HG03066 (cell line): ENCODE results near the gene SYTL5.

Experiments used
- ATAC-seq: cut with Tn5 transposase; IDR thresholded peaks from one replicate; pipeline ENCODE4 v1.9.1; 2021; ENCODE audit warnings: low read depth; ENCODE audit not compliant: unreplicated experiment

SYTL5 gene

DNA sequence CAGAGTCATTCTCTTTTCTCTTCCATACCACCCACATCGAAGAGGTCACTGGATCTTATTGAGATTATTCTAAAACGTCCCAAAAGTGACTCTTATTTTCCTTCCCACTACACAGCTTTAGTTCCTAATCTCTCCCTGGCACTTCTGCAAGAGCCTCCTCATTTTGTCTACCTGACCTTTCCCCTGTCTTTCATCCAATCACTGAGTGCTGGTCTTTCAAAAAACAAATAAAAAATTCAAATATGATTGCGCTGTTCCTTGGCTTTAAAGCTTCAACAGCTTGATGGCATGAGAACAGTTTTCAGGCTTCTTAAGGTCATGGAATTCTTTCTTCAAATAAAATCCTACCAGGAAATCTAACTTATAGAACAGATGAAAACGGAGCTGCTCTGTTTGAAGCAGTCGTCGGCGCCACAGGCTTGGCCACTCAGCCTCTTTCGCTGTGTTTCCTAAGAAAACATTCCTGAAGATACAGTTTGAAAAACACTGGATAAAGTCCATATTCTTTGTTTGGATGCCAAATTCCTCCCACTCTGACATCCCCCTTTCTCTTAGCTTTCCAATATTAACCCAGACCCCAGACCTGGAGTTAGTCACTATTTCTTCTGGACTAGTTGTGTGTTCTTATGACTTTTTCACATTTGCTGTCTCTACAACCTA lies 12.5 kb downstream of the SYTL5 start:
- no peak for ATAC-seq

DNA sequence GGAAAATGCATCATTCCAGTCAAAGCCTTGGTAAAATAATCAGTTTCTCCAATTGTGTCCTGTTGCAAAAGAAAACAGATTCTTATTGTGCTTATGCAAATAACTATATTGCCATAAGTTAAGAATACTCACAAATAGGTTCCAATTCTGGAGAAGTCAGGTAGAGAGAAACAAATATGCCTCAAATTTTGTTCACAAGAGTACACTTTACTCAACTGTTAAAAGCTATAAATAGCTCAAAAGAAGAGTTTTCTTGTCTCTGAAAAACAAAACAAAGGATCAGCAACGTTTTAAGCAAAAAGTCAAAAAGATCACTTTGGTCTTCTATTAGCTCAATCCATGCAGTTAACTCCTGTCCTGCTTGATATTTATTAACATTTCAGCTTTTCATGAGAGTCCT lies 21.9 kb downstream of the SYTL5 start:
- no peak for ATAC-seq

DNA sequence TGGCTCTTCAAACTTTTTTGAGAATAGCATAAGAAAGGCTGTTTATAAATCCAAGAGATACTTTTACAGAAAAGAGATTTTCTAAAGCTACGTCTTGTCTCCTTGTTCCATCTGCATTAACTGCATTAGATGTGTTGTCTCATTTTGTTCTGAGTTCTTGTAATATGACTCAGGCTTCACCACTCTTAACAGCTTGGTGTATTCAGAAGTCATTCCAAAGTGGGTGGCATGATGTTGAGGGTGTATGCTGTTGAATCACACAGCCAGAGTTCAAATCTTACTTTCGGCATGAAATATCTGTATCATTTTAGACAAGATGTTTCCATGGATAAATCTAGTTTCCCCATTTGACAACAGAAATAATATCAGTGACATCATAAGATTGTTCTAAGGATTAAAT lies 30.1 kb downstream of the SYTL5 start:
- ATAC-seq, result no peak

DNA sequence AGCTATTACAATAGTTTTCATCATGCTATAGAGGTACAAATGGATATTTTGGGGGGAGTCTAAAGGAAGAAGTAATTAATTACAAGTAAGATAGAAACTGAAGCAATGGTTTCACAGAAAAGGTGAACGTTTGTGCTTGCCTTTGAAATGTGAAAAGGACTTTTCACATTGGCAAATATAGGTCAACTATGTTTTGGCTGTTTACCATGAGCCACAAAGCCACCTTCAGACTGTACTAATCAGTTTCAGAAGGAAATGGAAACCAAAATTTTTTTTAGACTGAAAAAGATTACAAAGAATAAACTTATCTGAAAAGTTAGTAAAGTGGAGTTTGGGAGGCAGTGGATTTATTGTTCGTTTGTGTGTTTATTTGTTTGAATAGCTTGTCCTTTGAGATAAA lies 32.1 kb downstream of the SYTL5 start:
- ATAC-seq, result no peak

DNA sequence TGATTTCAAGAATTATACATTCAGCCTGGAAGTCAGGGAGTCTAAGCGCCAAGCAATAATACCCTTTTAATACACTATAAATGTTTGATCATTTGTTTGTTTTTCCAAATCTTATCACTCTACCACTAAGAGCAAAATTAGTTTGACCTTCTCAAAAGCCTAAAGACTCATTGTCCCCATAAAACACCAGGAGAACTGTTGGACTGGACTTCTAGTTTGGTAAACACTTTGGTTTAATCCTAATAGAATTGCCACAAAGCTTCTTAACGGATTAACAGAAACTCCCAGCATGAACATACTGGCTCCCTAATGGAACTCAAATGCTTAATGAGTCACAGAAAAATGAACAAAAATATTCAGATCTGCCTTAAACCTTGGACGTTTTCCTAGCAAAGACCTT lies 34.9 kb downstream of the SYTL5 start:
- no peak for ATAC-seq

DNA sequence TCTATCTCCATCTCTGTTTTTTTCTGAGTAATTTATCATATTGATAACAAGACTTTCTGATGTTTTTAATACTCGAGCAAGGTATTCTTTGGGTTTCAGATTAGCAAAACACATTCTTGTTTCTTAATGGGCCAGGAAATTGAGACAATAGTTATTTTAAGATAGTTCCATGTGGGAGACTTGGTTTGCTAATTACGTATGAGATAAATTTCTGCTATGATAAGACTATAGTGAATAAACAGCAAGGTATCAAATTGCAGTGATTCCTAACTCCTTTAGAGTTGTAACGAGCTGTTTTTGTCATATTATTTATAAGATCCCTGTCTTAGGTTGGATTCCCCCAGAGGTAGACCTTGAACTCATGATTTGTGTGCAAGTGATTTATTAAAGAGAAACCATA lies 38.3 kb downstream of the SYTL5 start:
- ATAC-seq, result no peak

DNA sequence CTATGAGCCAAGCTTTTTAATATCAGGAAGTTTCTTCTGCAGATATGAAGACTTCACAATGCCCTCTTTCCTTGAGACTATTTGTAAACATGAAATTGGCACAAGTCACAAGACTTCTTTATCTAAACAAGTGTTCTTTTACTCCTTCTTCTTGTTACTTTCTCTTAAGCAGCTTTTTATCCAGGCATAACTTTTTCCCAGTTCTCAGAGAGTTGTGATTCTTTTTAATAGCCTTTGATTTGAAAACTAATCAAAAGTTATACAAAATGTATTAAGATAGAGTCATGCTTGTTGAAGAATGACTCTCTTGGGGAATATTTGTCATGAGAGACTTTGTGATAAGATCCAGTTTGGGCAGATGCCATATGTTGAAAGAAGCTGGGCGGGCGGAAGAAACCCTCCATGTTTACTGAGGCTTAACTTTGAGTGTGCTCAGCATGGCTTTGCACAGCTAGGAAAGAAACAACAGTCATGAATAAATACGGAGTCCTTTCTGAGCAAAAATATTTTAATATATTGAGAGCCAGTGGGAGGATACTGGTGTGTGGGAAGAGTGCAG lies 39.3 kb downstream of the SYTL5 start:
- no peak for ATAC-seq

DNA sequence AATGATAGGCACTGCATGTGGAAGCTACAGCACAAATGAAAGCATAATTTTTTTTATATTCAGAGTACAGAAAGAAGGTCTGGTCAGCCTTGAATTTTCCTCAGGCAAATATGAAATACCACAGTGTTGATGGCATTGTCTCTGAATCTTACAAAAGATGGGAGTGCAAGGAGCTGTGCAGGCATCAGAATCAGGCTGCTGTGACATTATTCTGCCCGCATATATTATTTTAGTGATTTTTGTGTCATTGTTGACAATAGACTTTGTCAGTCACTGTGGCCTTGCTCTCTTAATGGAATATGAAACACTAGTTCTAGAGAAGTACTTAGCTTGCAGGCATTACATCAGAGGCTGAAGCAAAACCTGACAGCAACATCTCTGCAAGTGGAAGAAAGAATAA lies 42.5 kb downstream of the SYTL5 start:
- ATAC-seq, result no peak

GRCh38 chrX:38050806-38051205 lies 44.5 kb downstream of the SYTL5 start:
- ATAC-seq, result no peak

- no peak for ATAC-seq
Measured at GRCh38 chrX:38052096-38052495, 45.7 kb downstream of the SYTL5 start.

DNA sequence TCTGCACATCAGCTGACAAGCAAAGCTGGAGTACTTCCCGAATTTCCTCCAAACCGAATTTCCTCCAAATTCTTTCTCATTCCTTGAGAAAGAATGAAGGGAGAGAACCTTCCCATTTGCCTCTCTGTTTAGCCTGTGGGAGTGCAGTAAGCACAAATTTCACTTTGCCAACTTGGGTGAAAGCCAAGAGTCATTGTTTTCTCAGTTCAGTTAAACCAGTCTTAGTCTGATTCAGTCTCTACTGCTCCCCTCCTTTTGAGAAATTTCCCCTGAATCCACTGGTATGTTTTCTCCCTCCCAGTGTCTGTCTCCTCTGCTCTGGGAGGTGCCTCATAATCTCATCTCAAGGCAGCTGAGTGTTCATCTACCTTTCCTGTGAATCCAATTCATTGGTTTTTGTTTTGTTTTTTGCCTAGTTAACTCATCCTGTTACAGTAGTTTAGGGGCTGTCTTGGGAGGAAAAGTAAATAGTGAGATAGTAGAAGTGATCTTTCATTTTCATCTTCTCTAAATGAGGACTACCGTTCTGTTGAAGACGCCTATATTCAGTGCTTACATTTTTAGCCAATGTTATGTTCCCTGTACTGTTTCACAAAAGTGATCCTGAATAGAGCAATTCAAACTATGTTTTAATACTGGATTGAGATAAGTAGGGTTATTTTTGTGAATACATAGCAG lies 49.0 kb downstream of the SYTL5 start:
- no peak for ATAC-seq

DNA sequence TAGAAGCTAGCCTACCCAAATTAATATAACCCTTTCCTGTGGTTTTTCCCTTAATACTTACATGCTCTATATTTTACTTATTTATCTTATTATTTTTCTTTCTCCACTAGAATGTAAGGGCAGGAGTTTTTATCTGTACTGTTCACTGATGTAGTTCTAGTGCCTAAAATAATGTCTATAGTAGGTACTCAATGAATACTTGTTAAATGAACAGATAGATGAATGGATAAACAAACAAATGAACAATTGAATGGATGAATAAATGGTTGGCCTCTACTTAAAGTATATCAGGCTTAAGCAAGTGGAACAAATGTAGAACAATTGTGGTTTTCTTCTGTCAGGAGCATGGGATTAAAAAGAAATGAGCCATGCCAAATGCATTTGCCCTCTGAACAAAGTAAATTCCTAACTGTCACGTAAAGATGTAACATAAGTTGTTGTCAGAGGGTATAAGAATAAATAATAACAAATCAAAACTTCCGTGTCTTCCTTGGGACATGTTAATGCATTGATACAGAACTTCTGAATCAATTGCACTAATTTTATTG lies 54.1 kb downstream of the SYTL5 start:
- no peak for ATAC-seq

- ATAC-seq, result no peak
Measured at GRCh38 chrX:38061335-38061734, 55.0 kb downstream of the SYTL5 start.

DNA sequence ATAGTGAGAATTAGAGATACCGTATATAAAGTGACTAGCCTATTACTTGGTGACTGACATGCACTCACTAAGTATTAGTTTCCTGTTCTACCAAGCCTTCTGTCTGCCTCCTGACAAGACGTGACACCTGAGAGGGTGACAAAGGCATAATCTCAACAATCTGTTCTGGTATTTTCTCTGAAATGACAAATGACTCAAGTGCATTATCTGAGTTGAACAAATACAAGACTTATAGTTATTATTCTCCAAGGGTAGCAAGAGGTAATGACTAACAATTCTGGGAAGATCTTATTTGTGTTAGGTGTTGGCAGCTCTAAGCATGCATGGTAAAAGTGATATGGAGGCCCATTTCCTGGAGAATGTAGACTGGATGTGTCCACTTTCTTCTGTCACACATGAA lies 60.6 kb downstream of the SYTL5 start:
- ATAC-seq, result no peak

GRCh38 chrX:38069273-38069672 lies 62.9 kb downstream of the SYTL5 start:
- ATAC-seq, result no peak

DNA sequence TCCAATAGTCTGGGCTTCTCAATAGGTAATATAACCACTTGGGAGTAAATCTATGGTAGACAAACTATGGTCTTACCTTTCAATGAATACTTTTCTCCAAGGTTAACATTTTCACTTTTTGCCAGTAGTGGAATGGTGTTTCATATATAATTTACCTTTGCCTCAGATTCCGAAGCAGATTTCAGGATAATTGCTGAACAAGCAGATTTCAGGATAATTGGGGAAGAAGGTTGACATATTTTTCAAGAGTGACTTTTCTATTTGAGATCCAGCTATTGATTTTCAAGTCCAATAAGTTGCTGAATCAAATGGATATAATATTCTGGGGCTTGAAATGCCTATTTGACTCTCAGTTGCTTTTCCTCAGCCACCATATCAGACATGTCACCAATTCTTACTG lies 63.6 kb downstream of the SYTL5 start:
- no peak for ATAC-seq

DNA sequence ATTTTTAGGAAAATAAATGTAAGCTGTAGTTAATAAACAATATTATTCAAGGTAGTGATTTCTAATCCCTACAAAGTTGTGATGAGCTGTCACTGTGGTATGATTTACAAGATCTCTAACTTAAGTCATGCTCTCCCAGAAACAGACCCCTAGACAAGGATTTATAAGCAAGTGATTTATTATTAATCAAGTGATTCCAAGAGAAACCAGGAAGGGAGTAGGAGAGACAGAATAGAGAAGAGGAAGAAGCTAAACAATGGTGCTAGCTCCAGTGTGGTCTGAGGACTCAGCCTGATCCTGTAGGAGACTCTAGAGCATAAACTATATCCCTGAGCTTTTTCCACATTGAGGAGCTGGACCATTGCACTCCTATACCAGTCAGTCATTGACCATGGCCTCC lies 73.1 kb downstream of the SYTL5 start:
- no peak for ATAC-seq

- ATAC-seq, result no peak
Measured at GRCh38 chrX:38080808-38081207, 74.5 kb downstream of the SYTL5 start.

DNA sequence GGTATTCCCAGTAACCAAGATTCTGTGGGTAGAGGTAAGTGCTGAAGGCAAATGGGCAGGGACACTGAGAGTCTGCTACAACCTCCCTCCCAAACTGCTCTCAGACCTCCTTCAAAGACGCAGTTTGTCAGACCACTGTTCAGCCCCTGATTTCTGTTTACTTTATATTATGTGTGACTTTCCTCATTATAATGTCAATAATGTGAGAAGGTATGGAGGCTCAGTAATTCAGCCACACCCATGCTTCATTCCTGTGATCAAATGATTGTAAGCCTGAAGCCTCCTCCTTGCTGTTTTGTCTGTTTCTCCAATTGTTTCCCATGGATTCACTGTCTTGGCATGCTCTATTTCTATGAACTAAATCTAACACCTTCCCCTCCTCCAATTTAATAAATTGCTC lies 75.6 kb downstream of the SYTL5 start:
- no peak for ATAC-seq

DNA sequence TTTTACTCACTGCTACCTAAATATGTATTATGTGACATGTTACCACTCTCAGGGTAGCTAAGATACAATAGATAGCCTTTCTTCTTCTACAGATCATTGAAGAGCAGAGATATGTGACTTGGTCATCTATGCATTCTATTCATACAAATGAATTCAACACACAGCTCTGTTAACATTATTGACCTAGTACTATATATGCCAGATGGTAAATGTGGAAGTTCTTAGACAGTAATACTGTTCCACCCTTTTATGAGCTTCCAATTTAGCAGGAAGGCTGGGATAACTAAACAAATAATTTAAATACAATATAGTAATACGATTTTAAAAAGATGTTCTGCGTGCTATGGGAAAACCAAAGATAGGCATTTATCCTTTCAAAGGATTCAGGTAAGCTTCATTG lies 76.0 kb downstream of the SYTL5 start:
- ATAC-seq, result no peak

DNA sequence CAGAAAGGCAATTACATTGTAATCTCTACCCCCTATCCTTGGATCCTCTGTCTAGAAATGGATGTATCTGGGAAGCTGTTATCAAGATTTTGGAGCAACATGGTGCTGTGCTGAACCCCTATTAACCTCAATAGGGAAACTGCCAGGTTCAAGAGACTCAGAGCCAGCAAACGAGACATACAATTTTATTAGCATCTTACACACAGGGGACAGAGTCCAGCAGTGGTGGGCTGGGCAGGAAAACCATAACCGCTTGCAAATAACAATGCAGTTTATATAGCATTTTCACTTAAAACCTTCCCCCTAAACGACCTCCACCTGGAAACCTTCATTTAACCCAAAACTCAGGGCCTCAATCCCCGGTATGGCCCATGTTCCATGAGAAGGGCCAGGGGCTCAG lies 79.5 kb downstream of the SYTL5 start:
- no peak for ATAC-seq
